ENCODE results near the gene SLC48A1. TPM values are rescaled to one million over a fixed set of nuclear protein-coding genes. Genes with fewer than 3 reads are reported as not detected.

Gene SLC48A1
- total and polyA plus RNA-seq, 8 donors: 2.3 to 29.0 (median 13.7) TPM

GRCh38 chr12:47797441-47797840, 24.4 kb downstream of the SLC48A1 start:
- WGBS, 5 donors: 67 to 83% (median 75%) methylated on average over 4 to 10 of the region's 10 CpGs
- H3K36me3 ChIP-seq: peaks cover 58 to 82% (median 65%) of the 10 kb centered on the region in 4 donors
- DNase-seq: peak; percentile 49 to 79

GRCh38 chr12:47798382-47798948, 25.4 kb downstream of the SLC48A1 start:
- WGBS, 5 donors: 90 to 100% (median 92%) methylated on average over 1 to 17 of the region's 17 CpGs
- intact Hi-C loops (cut with DNase I; ENCODE audit: low total_unique reads): loop anchor here (5.0 kb wide), 1 partner anchor 44 kb away; no protein-coding TSS in a partner anchor
- TF ChIP-seq EP300 (IDR thresholded peaks at IDR 0.05) (no peak), POLR2A (IDR thresholded peaks at IDR 0.05) (no peak)
- H3K36me3 ChIP-seq: peaks cover 50 to 74% (median 55%) of the 10 kb centered on the region in 4 donors
- peak overlapping the region in 1 of 5 donors; percentile 44 for H3K27ac ChIP-seq
- no peaks in the 10 kb centered on the region for H3K27me3 ChIP-seq
- DNase-seq: no peak
- peaks cover 41 to 62% (median 47%) of the 10 kb centered on the region in 4 donors for H3K4me1 ChIP-seq
- no peak overlapping the region for H3K4me3 ChIP-seq
- H3K9me3 ChIP-seq: no peaks in the 10 kb centered on the region

More at GRCh38 chr12:47797441-47797840, 24.4 kb downstream of the SLC48A1 start:
- no peak overlapping the region for H3K4me3 ChIP-seq
- TF ChIP-seq CTCF (IDR thresholded peaks at IDR 0.05) (peak in 4 of 7 experiments; percentile 15 to 54 (median 20)), POLR2AphosphoS5 (IDR thresholded peaks at IDR 0.05) (no peak)
- H3K27ac ChIP-seq: no peak overlapping the region
- intact Hi-C loops (cut with DNase I; ENCODE audit: low total_unique reads): loop anchor here (5.0 kb wide), 1 partner anchor 45 kb away; no protein-coding TSS in a partner anchor
- H3K4me1 ChIP-seq: peaks cover 32 to 52% (median 36%) of the 10 kb centered on the region in 4 donors
- H3K27me3 ChIP-seq: no peaks in the 10 kb centered on the region
- H3K9me3 ChIP-seq: no peaks in the 10 kb centered on the region

GRCh38 chr12:47799357-47799955, 26.4 kb downstream of the SLC48A1 start:
- no peak overlapping the region for H3K4me3 ChIP-seq
- no peak for DNase-seq
- peaks cover 42 to 71% (median 49%) of the 10 kb centered on the region in 4 donors for H3K36me3 ChIP-seq
- no peaks in the 10 kb centered on the region for H3K9me3 ChIP-seq
- no peak for TF ChIP-seq POLR2AphosphoS5 (IDR thresholded peaks at IDR 0.05)
- no peak for TF ChIP-seq EP300 (IDR thresholded peaks at IDR 0.05)
- no peak for TF ChIP-seq POLR2A (IDR thresholded peaks at IDR 0.05)
- no peak for TF ChIP-seq CTCF (IDR thresholded peaks at IDR 0.05)
- intact Hi-C loops (cut with DNase I; ENCODE audit: low total_unique reads): loop anchor here (5.0 kb wide), 1 partner anchor 43 kb away; no protein-coding TSS in a partner anchor
- no peaks in the 10 kb centered on the region for H3K27me3 ChIP-seq
- WGBS, 5 donors: 44 to 81% (median 70%) methylated on average over 5 to 7 of the region's 7 CpGs
- H3K4me1 ChIP-seq: peaks cover 51 to 72% (median 57%) of the 10 kb centered on the region in 4 donors
- peak overlapping the region in 4 of 5 donors; percentile 8 to 48 (median 41) for H3K27ac ChIP-seq

GRCh38 chr12:47800582-47800981, 27.5 kb downstream of the SLC48A1 start:
- Histone ChIP-seq H3K4me3 (no peak overlapping the region), H3K27ac (peak overlapping the region in 3 of 5 donors; percentile 8 to 48 (median 44)), H3K27me3 (no peaks in the 10 kb centered on the region), H3K4me1 (peaks cover 62 to 83% (median 68%) of the 10 kb centered on the region in 4 donors), H3K36me3 (peaks cover 31 to 60% (median 41%) of the 10 kb centered on the region in 4 donors), H3K9me3 (no peaks in the 10 kb centered on the region)
- 84 to 90% (median 89%) methylated on average over 4 to 7 of the region's 7 CpGs for WGBS, 5 donors
- intact Hi-C loops (cut with DNase I; ENCODE audit: low total_unique reads): no loop called here
- TF ChIP-seq POLR2AphosphoS5 (IDR thresholded peaks at IDR 0.05) (no peak), POLR2A (IDR thresholded peaks at IDR 0.05) (no peak), EP300 (IDR thresholded peaks at IDR 0.05) (no peak), CTCF (IDR thresholded peaks at IDR 0.05) (no peak)
- DNase-seq: no peak
